SK-N-SH treated with all-trans-retinoic acid at 6 μM for 48 hours (cell line): ENCODE results near the gene HYI.

Source experiments
- ATAC-seq: fragments of 200-7000 bp; cut with Tn5 transposase; 3 replicates; pipeline ENCODE4 v1.9.1; 2020; ENCODE audit warnings: mild to moderate bottlenecking, moderate library complexity
- BACH2 ChIP-seq: fragments of 250-450 bp; sonication (Bioruptor Pico); IDR thresholded peaks from 2 replicates; pipeline ENCODE4 v1.9.0; 2021; ENCODE audit warnings: mild to moderate bottlenecking, borderline replicate concordance
- CSDC2 ChIP-seq: fragments of 250-450 bp; sonication (Bioruptor Pico); IDR thresholded peaks from 2 replicates; pipeline ENCODE4 v1.5.0; 2020; ENCODE audit warnings: mild to moderate bottlenecking, moderate library complexity
- ISL1 ChIP-seq: fragments of 250-450 bp; sonication (Bioruptor Pico); IDR thresholded peaks from 2 replicates; pipeline ENCODE4 v2.1.2; 2022; ENCODE audit warnings: mild to moderate bottlenecking, moderate library complexity
- OSR1 ChIP-seq: fragments of 250-450 bp; sonication (Bioruptor Pico); IDR thresholded peaks from 2 replicates; pipeline ENCODE4 v1.8.0; 2022; ENCODE audit warnings: moderate library complexity, mild to moderate bottlenecking, inconsistent platforms
- PPARA ChIP-seq: fragments of 250-450 bp; sonication (Bioruptor Pico); IDR thresholded peaks from 2 replicates; pipeline ENCODE4 v1.5.0; 2020; ENCODE audit warnings: mild to moderate bottlenecking, borderline replicate concordance
- RARB ChIP-seq: fragments of 250-450 bp; sonication (Bioruptor Pico); IDR thresholded peaks from 2 replicates; pipeline ENCODE4 v1.8.0; 2021; ENCODE audit warnings: mild to moderate bottlenecking, moderate library complexity
- SNAI2 ChIP-seq: fragments of 250-450 bp; sonication (Bioruptor Pico); IDR thresholded peaks from 2 replicates; pipeline ENCODE4 v1.5.0; 2020; ENCODE audit warnings: mild to moderate bottlenecking, moderate library complexity
- TOX ChIP-seq: fragments of 250-450 bp; sonication (Bioruptor Pico); IDR thresholded peaks from 2 replicates; pipeline ENCODE4 v1.8.0; 2021; ENCODE audit warnings: mild to moderate bottlenecking, moderate library complexity, borderline replicate concordance
- ZFP3 ChIP-seq: fragments of 250-450 bp; sonication (Bioruptor Pico); IDR thresholded peaks from 2 replicates; pipeline ENCODE4 v1.5.0; 2020; ENCODE audit warnings: mild to moderate bottlenecking, moderate library complexity
- ZFP30 ChIP-seq: fragments of 450-650 bp; formaldehyde crosslinking; IDR thresholded peaks from 2 replicates; pipeline ENCODE4 v1.5.0; 2022; ENCODE audit warnings: mild to moderate bottlenecking, moderate library complexity
- ZNF565 ChIP-seq: fragments of 450-650 bp; formaldehyde crosslinking; conservative IDR thresholded peaks from 2 replicates; pipeline ENCODE4 v1.5.0; 2020; ENCODE audit warnings: low read depth, mild to moderate bottlenecking, moderate library complexity
- TF ChIP-seq, protein P1 (sequence below): fragments of 250-450 bp; sonication (Bioruptor Pico); IDR thresholded peaks from 2 replicates; pipeline ENCODE4 v1.5.1; 2020; ENCODE audit warnings: low read depth, mild to moderate bottlenecking, moderate library complexity
- TF ChIP-seq, protein P2 (sequence below): fragments of 250-450 bp; sonication (Bioruptor Pico); IDR thresholded peaks from 2 replicates; pipeline ENCODE4 v1.8.0; 2020; ENCODE audit warnings: mild to moderate bottlenecking, moderate library complexity, borderline replicate concordance
- TF ChIP-seq, protein P3 (sequence below): fragments of 250-450 bp; sonication (Bioruptor Pico); IDR thresholded peaks from 2 replicates; pipeline ENCODE4 v1.5.0; 2020; ENCODE audit warnings: mild to moderate bottlenecking, moderate library complexity
- TF ChIP-seq, protein P4 (sequence below): fragments of 250-450 bp; sonication (Bioruptor Pico); IDR thresholded peaks from 2 replicates; pipeline ENCODE4 v1.8.0; 2021; ENCODE audit warnings: low read depth, mild to moderate bottlenecking, moderate library complexity, borderline replicate concordance
- TF ChIP-seq, protein P5 (sequence below): fragments of 250-450 bp; sonication (Bioruptor Pico); IDR thresholded peaks from 2 replicates; pipeline ENCODE4 v1.5.1; 2021; ENCODE audit warnings: mild to moderate bottlenecking, moderate library complexity

The HYI gene

DNA sequence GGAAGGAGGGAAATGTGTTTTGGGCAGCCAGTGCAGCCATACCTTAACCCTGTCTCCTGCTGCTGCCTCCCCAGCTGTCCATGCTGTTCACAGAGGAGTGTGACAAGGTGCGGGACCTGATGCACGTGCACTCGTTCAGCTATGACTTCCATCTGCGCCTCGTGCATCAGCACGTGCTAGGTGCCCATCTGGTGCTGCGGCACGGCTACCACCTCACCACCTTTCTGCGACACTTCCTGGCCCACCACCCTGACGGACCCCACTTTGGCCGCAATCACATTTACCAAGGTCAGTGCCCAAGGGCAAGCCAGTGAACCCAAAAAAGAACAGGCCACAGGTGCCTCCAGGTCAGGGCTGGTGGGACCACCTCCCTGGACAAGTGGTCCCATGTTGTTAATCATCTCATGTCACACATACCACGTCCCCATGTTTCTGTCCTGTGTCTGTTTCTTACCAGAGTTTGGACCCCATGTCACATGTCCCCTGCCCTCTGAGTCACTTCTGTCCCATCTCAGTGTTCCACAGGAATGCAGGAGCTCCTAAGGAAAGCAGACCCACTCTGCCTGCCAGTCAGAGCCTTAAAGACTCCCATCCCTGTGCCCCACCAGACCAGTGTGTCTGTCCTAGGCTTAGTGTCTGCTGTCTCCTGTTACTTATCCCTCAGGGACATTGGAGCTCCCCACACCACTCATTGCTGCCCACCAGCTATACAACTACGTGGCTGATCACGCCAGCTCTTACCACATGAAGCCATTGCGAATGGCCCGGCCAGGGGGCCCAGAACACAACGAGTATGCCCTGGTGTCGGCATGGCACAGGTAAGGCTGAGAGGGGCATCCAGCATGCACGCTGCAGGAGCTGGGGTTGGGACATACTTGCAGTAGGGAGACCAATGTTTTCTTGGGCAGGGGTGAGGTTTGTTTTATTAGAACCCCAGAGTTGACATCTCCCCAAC, 6.6 kb downstream of the HYI start:
- no peak for ATAC-seq

DNA sequence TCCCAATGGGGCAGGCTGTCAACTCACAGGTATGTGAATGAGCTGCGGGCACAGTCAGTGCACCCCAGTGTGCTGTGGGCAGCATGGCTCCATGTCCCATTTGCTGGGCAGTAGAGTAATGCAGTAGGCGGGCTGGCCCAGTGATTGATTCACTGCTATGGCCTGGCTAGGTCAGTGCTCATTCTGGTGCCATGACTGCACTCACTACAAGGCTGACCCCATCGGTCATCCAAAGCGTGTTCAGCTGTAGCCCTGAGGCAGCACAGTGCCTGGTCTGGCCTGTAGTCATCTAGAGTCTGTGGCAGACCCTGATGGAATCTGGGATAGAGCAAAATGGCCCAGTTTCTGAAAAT, 7.4 kb downstream of the HYI start:
- no peak for ATAC-seq
- TF ChIP-seq ZNF565 (CRISPR knock-in tag): no peak
- no peak for TF ChIP-seq PPARA (CRISPR knock-in tag)
- no peak for TF ChIP-seq ZFP3 (CRISPR knock-in tag)
- no peak for TF ChIP-seq RARB (CRISPR knock-in tag)
- TF ChIP-seq CSDC2 (CRISPR knock-in tag): no peak
- no peak for TF ChIP-seq TOX
- TF ChIP-seq, protein P1, sequence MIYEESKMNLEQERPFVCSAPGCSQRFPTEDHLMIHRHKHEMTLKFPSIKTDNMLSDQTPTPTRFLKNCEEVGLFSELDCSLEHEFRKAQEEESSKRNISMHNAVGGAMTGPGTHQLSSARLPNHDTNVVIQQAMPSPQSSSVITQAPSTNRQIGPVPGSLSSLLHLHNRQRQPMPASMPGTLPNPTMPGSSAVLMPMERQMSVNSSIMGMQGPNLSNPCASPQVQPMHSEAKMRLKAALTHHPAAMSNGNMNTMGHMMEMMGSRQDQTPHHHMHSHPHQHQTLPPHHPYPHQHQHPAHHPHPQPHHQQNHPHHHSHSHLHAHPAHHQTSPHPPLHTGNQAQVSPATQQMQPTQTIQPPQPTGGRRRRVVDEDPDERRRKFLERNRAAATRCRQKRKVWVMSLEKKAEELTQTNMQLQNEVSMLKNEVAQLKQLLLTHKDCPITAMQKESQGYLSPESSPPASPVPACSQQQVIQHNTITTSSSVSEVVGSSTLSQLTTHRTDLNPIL (CRISPR knock-in tag): no peak
- TF ChIP-seq, protein P2, sequence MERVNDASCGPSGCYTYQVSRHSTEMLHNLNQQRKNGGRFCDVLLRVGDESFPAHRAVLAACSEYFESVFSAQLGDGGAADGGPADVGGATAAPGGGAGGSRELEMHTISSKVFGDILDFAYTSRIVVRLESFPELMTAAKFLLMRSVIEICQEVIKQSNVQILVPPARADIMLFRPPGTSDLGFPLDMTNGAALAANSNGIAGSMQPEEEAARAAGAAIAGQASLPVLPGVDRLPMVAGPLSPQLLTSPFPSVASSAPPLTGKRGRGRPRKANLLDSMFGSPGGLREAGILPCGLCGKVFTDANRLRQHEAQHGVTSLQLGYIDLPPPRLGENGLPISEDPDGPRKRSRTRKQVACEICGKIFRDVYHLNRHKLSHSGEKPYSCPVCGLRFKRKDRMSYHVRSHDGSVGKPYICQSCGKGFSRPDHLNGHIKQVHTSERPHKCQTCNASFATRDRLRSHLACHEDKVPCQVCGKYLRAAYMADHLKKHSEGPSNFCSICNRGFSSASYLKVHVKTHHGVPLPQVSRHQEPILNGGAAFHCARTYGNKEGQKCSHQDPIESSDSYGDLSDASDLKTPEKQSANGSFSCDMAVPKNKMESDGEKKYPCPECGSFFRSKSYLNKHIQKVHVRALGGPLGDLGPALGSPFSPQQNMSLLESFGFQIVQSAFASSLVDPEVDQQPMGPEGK (CRISPR knock-in tag): no peak
- TF ChIP-seq OSR1: no peak
- TF ChIP-seq BACH2 (CRISPR knock-in tag): no peak
- TF ChIP-seq, protein P3, sequence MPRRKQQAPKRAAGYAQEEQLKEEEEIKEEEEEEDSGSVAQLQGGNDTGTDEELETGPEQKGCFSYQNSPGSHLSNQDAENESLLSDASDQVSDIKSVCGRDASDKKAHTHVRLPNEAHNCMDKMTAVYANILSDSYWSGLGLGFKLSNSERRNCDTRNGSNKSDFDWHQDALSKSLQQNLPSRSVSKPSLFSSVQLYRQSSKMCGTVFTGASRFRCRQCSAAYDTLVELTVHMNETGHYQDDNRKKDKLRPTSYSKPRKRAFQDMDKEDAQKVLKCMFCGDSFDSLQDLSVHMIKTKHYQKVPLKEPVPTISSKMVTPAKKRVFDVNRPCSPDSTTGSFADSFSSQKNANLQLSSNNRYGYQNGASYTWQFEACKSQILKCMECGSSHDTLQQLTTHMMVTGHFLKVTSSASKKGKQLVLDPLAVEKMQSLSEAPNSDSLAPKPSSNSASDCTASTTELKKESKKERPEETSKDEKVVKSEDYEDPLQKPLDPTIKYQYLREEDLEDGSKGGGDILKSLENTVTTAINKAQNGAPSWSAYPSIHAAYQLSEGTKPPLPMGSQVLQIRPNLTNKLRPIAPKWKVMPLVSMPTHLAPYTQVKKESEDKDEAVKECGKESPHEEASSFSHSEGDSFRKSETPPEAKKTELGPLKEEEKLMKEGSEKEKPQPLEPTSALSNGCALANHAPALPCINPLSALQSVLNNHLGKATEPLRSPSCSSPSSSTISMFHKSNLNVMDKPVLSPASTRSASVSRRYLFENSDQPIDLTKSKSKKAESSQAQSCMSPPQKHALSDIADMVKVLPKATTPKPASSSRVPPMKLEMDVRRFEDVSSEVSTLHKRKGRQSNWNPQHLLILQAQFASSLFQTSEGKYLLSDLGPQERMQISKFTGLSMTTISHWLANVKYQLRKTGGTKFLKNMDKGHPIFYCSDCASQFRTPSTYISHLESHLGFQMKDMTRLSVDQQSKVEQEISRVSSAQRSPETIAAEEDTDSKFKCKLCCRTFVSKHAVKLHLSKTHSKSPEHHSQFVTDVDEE (CRISPR knock-in tag): no peak
- TF ChIP-seq, protein P4, sequence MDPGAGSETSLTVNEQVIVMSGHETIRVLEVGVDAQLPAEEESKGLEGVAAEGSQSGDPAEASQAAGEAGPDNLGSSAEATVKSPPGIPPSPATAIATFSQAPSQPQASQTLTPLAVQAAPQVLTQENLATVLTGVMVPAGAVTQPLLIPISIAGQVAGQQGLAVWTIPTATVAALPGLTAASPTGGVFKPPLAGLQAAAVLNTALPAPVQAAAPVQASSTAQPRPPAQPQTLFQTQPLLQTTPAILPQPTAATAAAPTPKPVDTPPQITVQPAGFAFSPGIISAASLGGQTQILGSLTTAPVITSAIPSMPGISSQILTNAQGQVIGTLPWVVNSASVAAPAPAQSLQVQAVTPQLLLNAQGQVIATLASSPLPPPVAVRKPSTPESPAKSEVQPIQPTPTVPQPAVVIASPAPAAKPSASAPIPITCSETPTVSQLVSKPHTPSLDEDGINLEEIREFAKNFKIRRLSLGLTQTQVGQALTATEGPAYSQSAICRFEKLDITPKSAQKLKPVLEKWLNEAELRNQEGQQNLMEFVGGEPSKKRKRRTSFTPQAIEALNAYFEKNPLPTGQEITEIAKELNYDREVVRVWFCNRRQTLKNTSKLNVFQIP (CRISPR knock-in tag): no peak
- TF ChIP-seq ISL1 (CRISPR knock-in tag): no peak

More for the DNA sequence above, 6.6 kb downstream of the HYI start:
- TF ChIP-seq ISL1 (CRISPR knock-in tag) (no peak), ZFP3 (CRISPR knock-in tag) (no peak), SNAI2 (CRISPR knock-in tag) (no peak), ZFP30 (CRISPR knock-in tag) (no peak), OSR1 (no peak), PPARA (CRISPR knock-in tag) (no peak), ZNF565 (CRISPR knock-in tag) (no peak)
- TF ChIP-seq, protein P5, sequence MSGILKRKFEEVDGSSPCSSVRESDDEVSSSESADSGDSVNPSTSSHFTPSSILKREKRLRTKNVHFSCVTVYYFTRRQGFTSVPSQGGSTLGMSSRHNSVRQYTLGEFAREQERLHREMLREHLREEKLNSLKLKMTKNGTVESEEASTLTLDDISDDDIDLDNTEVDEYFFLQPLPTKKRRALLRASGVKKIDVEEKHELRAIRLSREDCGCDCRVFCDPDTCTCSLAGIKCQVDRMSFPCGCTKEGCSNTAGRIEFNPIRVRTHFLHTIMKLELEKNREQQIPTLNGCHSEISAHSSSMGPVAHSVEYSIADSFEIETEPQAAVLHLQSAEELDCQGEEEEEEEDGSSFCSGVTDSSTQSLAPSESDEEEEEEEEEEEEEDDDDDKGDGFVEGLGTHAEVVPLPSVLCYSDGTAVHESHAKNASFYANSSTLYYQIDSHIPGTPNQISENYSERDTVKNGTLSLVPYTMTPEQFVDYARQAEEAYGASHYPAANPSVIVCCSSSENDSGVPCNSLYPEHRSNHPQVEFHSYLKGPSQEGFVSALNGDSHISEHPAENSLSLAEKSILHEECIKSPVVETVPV (CRISPR knock-in tag): no peak
- TF ChIP-seq, protein P4 (CRISPR knock-in tag): no peak
